Measurements from ENCODE around the gene NCK2.

Gene NCK2

DNA sequence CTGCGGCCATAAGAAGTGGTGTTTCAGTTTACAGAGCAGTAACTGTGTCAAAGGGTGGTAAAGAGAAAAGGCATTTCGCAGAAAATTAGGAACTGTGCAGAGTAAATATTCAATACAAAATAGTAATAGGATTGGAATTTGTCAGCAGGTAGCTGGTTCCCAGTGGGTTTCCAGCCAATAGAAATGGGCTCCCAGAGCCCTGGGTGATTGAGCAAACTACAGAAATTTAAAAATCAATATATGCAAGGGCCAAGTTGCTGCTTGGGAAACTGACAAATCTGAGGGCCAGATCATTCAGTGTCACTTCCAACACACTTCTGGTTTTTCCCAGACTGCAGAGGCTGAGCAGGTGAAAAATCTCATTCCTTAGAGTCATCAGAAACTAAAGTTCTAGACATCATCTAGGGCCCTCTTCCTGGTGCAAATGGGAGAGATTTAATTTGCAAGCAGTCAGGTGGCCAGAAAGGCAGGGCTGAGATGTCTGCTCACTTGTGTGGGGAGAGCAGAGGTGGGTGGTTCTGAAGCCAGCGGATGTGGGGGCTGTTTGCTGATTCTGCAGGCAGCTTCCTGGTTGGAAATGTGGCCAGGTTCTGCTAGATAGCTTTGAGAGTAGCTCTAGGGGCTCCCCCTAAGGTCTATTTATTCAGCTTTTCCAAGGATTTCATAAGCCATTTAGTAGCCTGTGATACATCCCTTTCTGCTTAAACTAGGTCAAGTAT is 182.4 kb downstream of the NCK2 start:
- DNase-seq (ENCODE audit: insufficient read length, low spot score) (no peak), FAIRE-seq (no peak)
- TF ChIP-seq POU2F2 (IDR thresholded peaks at IDR 0.05; ENCODE audit: low read depth, low read length), result no peak
- TF ChIP-seq PAX5 (IDR thresholded peaks at IDR 0.05; ENCODE audit: insufficient read depth, low read length, severe bottlenecking), result no peak
- no peak for TF ChIP-seq POLR2AphosphoS5 (IDR thresholded peaks at IDR 0.05; ENCODE audit: low read depth, low read length)
- TF ChIP-seq POLR2A (IDR thresholded peaks at IDR 0.05; ENCODE audit: low read depth, low read length), result no peak
- TF ChIP-seq TAF1 (IDR thresholded peaks at IDR 0.05; ENCODE audit: low read depth, low read length), result no peak
- no peak for TF ChIP-seq SPI1 (IDR thresholded peaks at IDR 0.05; ENCODE audit: low read depth, low read length)

DNA sequence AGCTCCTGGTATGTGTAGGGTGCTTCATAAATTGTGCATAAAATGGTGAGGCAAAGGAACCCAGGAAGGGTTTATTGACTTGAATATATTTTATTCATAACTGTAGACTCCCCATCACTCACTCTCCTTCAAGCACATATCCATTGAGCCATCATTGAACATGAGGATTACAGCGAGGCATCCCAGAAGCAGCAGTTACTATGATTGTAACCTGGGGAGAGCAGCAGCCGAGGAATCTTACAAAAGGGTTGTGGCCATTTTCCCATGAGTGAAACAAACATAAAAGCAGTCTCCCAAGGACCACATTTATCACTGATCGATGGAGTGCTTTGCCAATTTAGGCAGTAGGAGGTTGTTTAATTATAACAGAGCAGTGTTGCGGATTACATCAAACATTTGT is 183.4 kb downstream of the NCK2 start:
- TF ChIP-seq SPI1 (IDR thresholded peaks at IDR 0.05; ENCODE audit: low read depth, low read length), result no peak
- TF ChIP-seq TAF1 (IDR thresholded peaks at IDR 0.05; ENCODE audit: low read depth, low read length), result no peak
- TF ChIP-seq POLR2AphosphoS5 (IDR thresholded peaks at IDR 0.05; ENCODE audit: low read depth, low read length), result no peak
- no peak for TF ChIP-seq POLR2A (IDR thresholded peaks at IDR 0.05; ENCODE audit: low read depth, low read length)
- no peak for TF ChIP-seq PAX5 (IDR thresholded peaks at IDR 0.05; ENCODE audit: insufficient read depth, low read length, severe bottlenecking)
- no peak for TF ChIP-seq POU2F2 (IDR thresholded peaks at IDR 0.05; ENCODE audit: low read depth, low read length)
- no peak for FAIRE-seq

DNA sequence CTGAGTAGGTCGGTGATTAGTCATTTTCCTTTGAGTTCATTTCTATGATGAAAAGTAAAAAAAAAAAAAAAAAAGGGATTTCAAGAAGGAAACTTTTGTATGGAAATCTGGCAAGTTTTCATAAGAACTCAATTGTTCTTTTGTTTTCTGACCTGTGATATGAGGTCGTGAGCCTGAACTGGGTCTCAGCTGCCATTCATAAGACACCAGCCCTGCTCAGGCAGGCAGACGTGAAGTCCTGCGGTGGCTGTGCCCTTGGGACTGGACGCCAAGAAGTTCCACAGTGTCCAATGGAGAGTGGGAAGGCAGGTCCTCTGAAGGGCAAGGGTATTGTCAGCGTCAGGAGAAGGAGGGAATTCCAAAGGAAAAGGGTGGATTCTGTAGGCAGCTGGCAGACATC is 183.9 kb downstream of the NCK2 start:
- TF ChIP-seq POU2F2 (IDR thresholded peaks at IDR 0.05; ENCODE audit: low read depth, low read length) (no peak), PAX5 (IDR thresholded peaks at IDR 0.05; ENCODE audit: insufficient read depth, low read length, severe bottlenecking) (no peak), TAF1 (IDR thresholded peaks at IDR 0.05; ENCODE audit: low read depth, low read length) (no peak)
- FAIRE-seq (no peak), DNase-seq (ENCODE audit: insufficient read length, low spot score) (no peak)

More for the DNA sequence above, 183.4 kb downstream of the NCK2 start:
- DNase-seq (ENCODE audit: insufficient read length, low spot score), result no peak

- DNase-seq (ENCODE audit: insufficient read length, low spot score) (no peak), FAIRE-seq (no peak)
- TF ChIP-seq POU2F2 (IDR thresholded peaks at IDR 0.05; ENCODE audit: low read depth, low read length) (no peak), SPI1 (IDR thresholded peaks at IDR 0.05; ENCODE audit: low read depth, low read length) (no peak), POLR2A (IDR thresholded peaks at IDR 0.05; ENCODE audit: low read depth, low read length) (no peak), POLR2AphosphoS5 (IDR thresholded peaks at IDR 0.05; ENCODE audit: low read depth, low read length) (no peak), PAX5 (IDR thresholded peaks at IDR 0.05; ENCODE audit: insufficient read depth, low read length, severe bottlenecking) (no peak)
Observed at GRCh38 chr2:105929516-105929915, 184.8 kb downstream of the NCK2 start.

DNA sequence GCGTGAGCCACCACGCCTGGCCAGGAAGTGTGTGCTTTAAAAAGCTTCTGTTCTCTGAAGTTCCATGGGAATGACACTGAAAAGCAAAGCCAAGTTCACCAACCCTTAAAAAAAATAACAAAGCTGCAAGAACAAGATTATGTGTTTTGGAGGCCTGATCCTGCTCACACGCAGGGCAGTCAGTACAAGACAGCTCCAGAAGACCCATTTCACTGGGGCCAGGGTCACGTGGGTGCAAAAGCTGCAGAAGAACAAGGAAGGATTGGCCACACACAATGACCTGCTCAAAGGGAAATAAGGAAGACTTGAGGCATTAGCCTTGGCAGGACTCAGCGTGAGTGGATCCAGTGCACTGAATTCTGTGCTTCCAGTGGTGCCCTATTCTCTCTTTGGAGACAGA is 187.9 kb downstream of the NCK2 start:
- FAIRE-seq (no peak), DNase-seq (ENCODE audit: insufficient read length, low spot score) (no peak)
- TF ChIP-seq SPI1 (IDR thresholded peaks at IDR 0.05; ENCODE audit: low read depth, low read length), result no peak
- TF ChIP-seq PAX5 (IDR thresholded peaks at IDR 0.05; ENCODE audit: insufficient read depth, low read length, severe bottlenecking), result no peak

GRCh38 chr2:105933906-105934305 is 189.2 kb downstream of the NCK2 start:
- DNase-seq (ENCODE audit: insufficient read length, low spot score) (no peak), FAIRE-seq (no peak)
- TF ChIP-seq PAX5 (IDR thresholded peaks at IDR 0.05; ENCODE audit: insufficient read depth, low read length, severe bottlenecking), result no peak
- TF ChIP-seq TAF1 (IDR thresholded peaks at IDR 0.05; ENCODE audit: low read depth, low read length), result no peak
- TF ChIP-seq POLR2A (IDR thresholded peaks at IDR 0.05; ENCODE audit: low read depth, low read length), result no peak
- no peak for TF ChIP-seq POU2F2 (IDR thresholded peaks at IDR 0.05; ENCODE audit: low read depth, low read length)
- no peak for TF ChIP-seq SPI1 (IDR thresholded peaks at IDR 0.05; ENCODE audit: low read depth, low read length)
- TF ChIP-seq POLR2AphosphoS5 (IDR thresholded peaks at IDR 0.05; ENCODE audit: low read depth, low read length), result no peak

DNA sequence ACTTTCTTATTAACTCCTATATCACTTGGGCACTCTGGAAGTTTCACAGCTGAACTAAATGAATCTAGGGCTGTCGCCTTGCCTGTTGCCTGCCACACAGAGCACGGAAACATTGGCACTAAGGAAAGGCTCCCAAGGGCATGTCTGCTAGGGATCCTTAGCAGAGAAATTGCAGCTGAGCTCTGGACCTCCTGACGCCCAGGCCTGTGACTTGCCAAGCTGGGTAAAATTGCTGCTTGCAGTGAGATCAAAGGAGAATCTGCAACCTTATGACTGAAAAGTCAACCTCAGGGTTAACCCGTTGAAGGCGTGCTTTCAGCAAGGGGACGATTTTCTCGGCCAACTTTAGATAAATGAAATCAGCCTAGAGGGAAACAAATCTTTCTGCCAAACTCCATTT is 189.8 kb downstream of the NCK2 start:
- no peak for TF ChIP-seq PAX5 (IDR thresholded peaks at IDR 0.05; ENCODE audit: insufficient read depth, low read length, severe bottlenecking)
- no peak for TF ChIP-seq POLR2AphosphoS5 (IDR thresholded peaks at IDR 0.05; ENCODE audit: low read depth, low read length)
- no peak for TF ChIP-seq SPI1 (IDR thresholded peaks at IDR 0.05; ENCODE audit: low read depth, low read length)
- no peak for TF ChIP-seq POU2F2 (IDR thresholded peaks at IDR 0.05; ENCODE audit: low read depth, low read length)
- no peak for TF ChIP-seq TAF1 (IDR thresholded peaks at IDR 0.05; ENCODE audit: low read depth, low read length)
- TF ChIP-seq POLR2A (IDR thresholded peaks at IDR 0.05; ENCODE audit: low read depth, low read length), result no peak
- DNase-seq (ENCODE audit: insufficient read length, low spot score), result no peak
- FAIRE-seq, result no peak

GRCh38 chr2:105935063-105935462 is 190.4 kb downstream of the NCK2 start:
- no peak for FAIRE-seq
- DNase-seq (ENCODE audit: insufficient read length, low spot score), result no peak
- TF ChIP-seq PAX5 (IDR thresholded peaks at IDR 0.05; ENCODE audit: insufficient read depth, low read length, severe bottlenecking), result no peak
- TF ChIP-seq POLR2AphosphoS5 (IDR thresholded peaks at IDR 0.05; ENCODE audit: low read depth, low read length), result no peak
- no peak for TF ChIP-seq POU2F2 (IDR thresholded peaks at IDR 0.05; ENCODE audit: low read depth, low read length)
- no peak for TF ChIP-seq TAF1 (IDR thresholded peaks at IDR 0.05; ENCODE audit: low read depth, low read length)
- TF ChIP-seq SPI1 (IDR thresholded peaks at IDR 0.05; ENCODE audit: low read depth, low read length), result no peak

- no peak for DNase-seq (ENCODE audit: insufficient read length, low spot score)
- TF ChIP-seq SPI1 (IDR thresholded peaks at IDR 0.05; ENCODE audit: low read depth, low read length) (no peak), POLR2A (IDR thresholded peaks at IDR 0.05; ENCODE audit: low read depth, low read length) (no peak)
- FAIRE-seq, result no peak
Observed at GRCh38 chr2:105936954-105937353, 192.2 kb downstream of the NCK2 start.

GRCh38 chr2:105937498-105938097 is 192.9 kb downstream of the NCK2 start:
- TF ChIP-seq POU2F2 (IDR thresholded peaks at IDR 0.05; ENCODE audit: low read depth, low read length) (no peak), SPI1 (IDR thresholded peaks at IDR 0.05; ENCODE audit: low read depth, low read length) (no peak), POLR2A (IDR thresholded peaks at IDR 0.05; ENCODE audit: low read depth, low read length) (no peak), POLR2AphosphoS5 (IDR thresholded peaks at IDR 0.05; ENCODE audit: low read depth, low read length) (no peak), PAX5 (IDR thresholded peaks at IDR 0.05; ENCODE audit: insufficient read depth, low read length, severe bottlenecking) (no peak), TAF1 (IDR thresholded peaks at IDR 0.05; ENCODE audit: low read depth, low read length) (no peak)
- no peak for DNase-seq (ENCODE audit: insufficient read length, low spot score)
- no peak for FAIRE-seq

Data from GM12891 (cell line).